CD8-positive, alpha-beta memory T cell (primary cell): ENCODE measurements around the gene PAPOLG. TPM values are rescaled to one million over a fixed set of nuclear protein-coding genes. Genes with fewer than 3 reads are reported as not detected.

Experiments
- CTCF ChIA-PET: fragments of 350-600 bp; sonication (Branson Sonifier 250); formaldehyde crosslinking; loops from one replicate; lab custom pipeline; 2021; ENCODE audit warnings: antibody characterized with exemption; lab: Charles Lee
- POLR2A ChIA-PET: fragments of 350-600 bp; sonication (Branson Sonifier 250); formaldehyde crosslinking; loops from one replicate; lab custom pipeline; 2021; ENCODE audit warnings: antibody characterized with exemption; lab: Charles Lee
- DNase-seq, 5 donors: peaks; one replicate each; pipeline versions ENCODE4 v3.0.0 to v3.0.0-alpha.2; 2020 to 2022; ENCODE audit warnings: mixed read lengths in 1 of 5
- H3K27ac ChIP-seq: one replicate; pipeline ENCODE4 v1.7.0; 2013; ENCODE audit warnings: low read depth, mild to moderate bottlenecking, low read length, moderate library complexity
- H3K27me3 ChIP-seq: 2 replicates; pipeline ENCODE4 v1.7.0; 2013; ENCODE audit warnings: low read length, mild to moderate bottlenecking; ENCODE audit not compliant: insufficient read depth, poor library complexity, severe bottlenecking
- H3K36me3 ChIP-seq: 2 replicates; pipeline ENCODE4 v1.7.0; 2013; ENCODE audit warnings: mild to moderate bottlenecking, low read length, moderate library complexity; ENCODE audit not compliant: insufficient read depth
- H3K4me1 ChIP-seq: 2 replicates; pipeline ENCODE4 v1.7.0; 2013; ENCODE audit warnings: mild to moderate bottlenecking, low read length, moderate library complexity; ENCODE audit not compliant: insufficient read depth
- H3K4me3 ChIP-seq: 2 replicates; pipeline ENCODE4 v1.7.0; 2013; ENCODE audit warnings: mild to moderate bottlenecking, low read length
- H3K9me3 ChIP-seq: 2 replicates; pipeline ENCODE4 v1.7.0; 2013; ENCODE audit warnings: mild to moderate bottlenecking, low read length
- H3K27ac Mint-ChIP-seq, 8 donors: one replicate each; pipeline ENCODE4 v1.8.0; 2020 to 2021; ENCODE audit warnings: mixed read lengths in 8 of 8, mild to moderate bottlenecking in 6 of 8, inconsistent platforms in 3 of 8, moderate library complexity in 3 of 8
- H3K27me3 Mint-ChIP-seq, 2 donors: one replicate each; pipeline ENCODE4 v1.8.0; 2020 to 2021; ENCODE audit warnings: mixed read lengths in 2 of 2, mild to moderate bottlenecking in 1 of 2, moderate library complexity in 1 of 2
- H3K36me3 Mint-ChIP-seq, 3 donors: one replicate each; pipeline ENCODE4 v1.8.0; 2020 to 2021; ENCODE audit warnings: mixed read lengths in 3 of 3, inconsistent platforms in 1 of 3, mild to moderate bottlenecking in 1 of 3
- H3K4me1 Mint-ChIP-seq, 3 donors: one replicate each; pipeline ENCODE4 v1.8.0; 2020 to 2021; ENCODE audit warnings: mixed read lengths in 3 of 3, inconsistent platforms in 1 of 3, mild to moderate bottlenecking in 1 of 3
- H3K4me3 Mint-ChIP-seq, 7 donors: one replicate each; pipeline ENCODE4 v1.8.0; 2020 to 2021; ENCODE audit warnings: mixed read lengths in 7 of 7, mild to moderate bottlenecking in 6 of 7, moderate library complexity in 4 of 7, inconsistent platforms in 2 of 7
- H3K9me3 Mint-ChIP-seq, 5 donors: one replicate each; pipeline ENCODE4 v1.8.0; 2020 to 2022; ENCODE audit warnings: mixed read lengths in 5 of 5, mild to moderate bottlenecking in 3 of 5, moderate library complexity in 2 of 5, inconsistent platforms in 1 of 5
- polyA plus RNA-seq: library from polyadenylated mRNA; unstranded; fragments of 300-500 nt; fragmentation: Illumina TruSeq; gene quantifications from one replicate; pipeline ENCODE4 v1.2.3, GENCODE V29; 2021
- total RNA-seq, 2 experiments: library from RNA; stranded (reverse); gene quantifications; one replicate each; pipeline ENCODE4 v1.2.3, GENCODE V29; 2021

PAPOLG gene
- total and polyA plus RNA-seq, 3 experiments from 2014 or later: 15.0 to 18.9 (median 16.8) TPM

- POLR2A ChIA-PET: no interaction called here
- no peak overlapping the region for H3K27ac ChIP-seq
- H3K4me3 Mint-ChIP-seq: peak overlapping the region in 5 of 7 donors; percentile 23 to 52 (median 36)
- H3K4me3 ChIP-seq: no peak overlapping the region
- peak overlapping the region in 5 of 8 donors; percentile 6 to 80 (median 40) for H3K27ac Mint-ChIP-seq
- CTCF ChIA-PET: no interaction called here
- peaks cover 4 to 6% of the 10 kb centered on the region in 2 donors for H3K27me3 Mint-ChIP-seq
- H3K4me1 Mint-ChIP-seq: peaks cover 16 to 25% (median 17%) of the 10 kb centered on the region in 3 donors
- no peaks in the 10 kb centered on the region for H3K27me3 ChIP-seq
- no peaks in the 10 kb centered on the region for H3K36me3 Mint-ChIP-seq
- no peaks in the 10 kb centered on the region for H3K9me3 ChIP-seq
- H3K9me3 Mint-ChIP-seq: no peaks in the 10 kb centered on the region
- DNase-seq: peak in 1 of 5 donors; percentile 2
- peaks cover 11% of the 10 kb centered on the region for H3K4me1 ChIP-seq
- no peaks in the 10 kb centered on the region for H3K36me3 ChIP-seq
Measured at GRCh38 chr2:60745761-60746160, 10.3 kb upstream of the PAPOLG start.

- CTCF ChIA-PET: interaction anchor here (0.7 to 0.9 kb wide), 2 partner anchors 21 to 37 kb away, joined by 3 read pairs; no protein-coding TSS in a partner anchor
- H3K27ac ChIP-seq: no peak overlapping the region
- Mint-ChIP-seq H3K36me3 (no peaks in the 10 kb centered on the region), H3K4me1 (peaks cover 16 to 25% (median 17%) of the 10 kb centered on the region in 3 donors), H3K27me3 (peaks cover 4 to 6% of the 10 kb centered on the region in 2 donors), H3K27ac (peak overlapping the region in 3 of 8 donors; percentile 26 to 72 (median 67)), H3K9me3 (no peaks in the 10 kb centered on the region), H3K4me3 (peak overlapping the region in 2 of 7 donors; percentile 52)
- no peaks in the 10 kb centered on the region for H3K36me3 ChIP-seq
- no peak for DNase-seq
- no peak overlapping the region for H3K4me3 ChIP-seq
- H3K9me3 ChIP-seq: no peaks in the 10 kb centered on the region
- peaks cover 11% of the 10 kb centered on the region for H3K4me1 ChIP-seq
- no peaks in the 10 kb centered on the region for H3K27me3 ChIP-seq
- POLR2A ChIA-PET: interaction anchor here (0.9 kb wide), 1 partner anchor 11 kb away, joined by 5 read pairs; no protein-coding TSS in a partner anchor
Measured at GRCh38 chr2:60746318-60746717, 9.8 kb upstream of the PAPOLG start.

GRCh38 chr2:60759654-60760053 is 3.6 kb downstream of the PAPOLG start:
- H3K4me3 ChIP-seq: no peak overlapping the region
- POLR2A ChIA-PET: no interaction called here

GRCh38 chr2:60764736-60765534 is 8.9 kb downstream of the PAPOLG start:
- no peak overlapping the region for H3K4me3 ChIP-seq
- H3K27ac ChIP-seq: no peak overlapping the region
- Mint-ChIP-seq H3K27ac (peak overlapping the region in 3 of 8 donors; percentile 10 to 68 (median 45)), H3K9me3 (no peaks in the 10 kb centered on the region), H3K27me3 (no peaks in the 10 kb centered on the region), H3K4me1 (peaks cover 40 to 66% (median 59%) of the 10 kb centered on the region in 3 donors), H3K36me3 (peaks cover 14 to 86% (median 26%) of the 10 kb centered on the region in 3 donors), H3K4me3 (peak overlapping the region in 1 of 7 donors; percentile 10)
- POLR2A ChIA-PET: interaction anchor here (0.9 to 1.4 kb wide), 2 partner anchors 9 kb away, joined by 5 to 7 read pairs; partner anchors contain the start of gene PAPOLG
- H3K9me3 ChIP-seq: no peaks in the 10 kb centered on the region
- CTCF ChIA-PET: interaction anchor here (0.7 kb wide), 1 partner anchor 191 kb away, joined by 3 read pairs; no protein-coding TSS in a partner anchor
- H3K36me3 ChIP-seq: peaks cover 45% of the 10 kb centered on the region
- H3K27me3 ChIP-seq: no peaks in the 10 kb centered on the region
- DNase-seq: no peak
- no peaks in the 10 kb centered on the region for H3K4me1 ChIP-seq

More at GRCh38 chr2:60759654-60760053, 3.6 kb downstream of the PAPOLG start:
- Mint-ChIP-seq H3K4me3 (peak overlapping the region in 1 of 7 donors; percentile 36), H3K4me1 (peaks cover 47 to 69% (median 67%) of the 10 kb centered on the region in 3 donors), H3K27ac (peak overlapping the region in 3 of 8 donors; percentile 4 to 57 (median 12)), H3K9me3 (no peaks in the 10 kb centered on the region), H3K36me3 (peaks cover 10 to 61% (median 12%) of the 10 kb centered on the region in 3 donors), H3K27me3 (no peaks in the 10 kb centered on the region)
- Histone ChIP-seq H3K9me3 (no peaks in the 10 kb centered on the region), H3K36me3 (peaks cover 37% of the 10 kb centered on the region), H3K27me3 (no peaks in the 10 kb centered on the region), H3K4me1 (peaks cover 17% of the 10 kb centered on the region), H3K27ac (no peak overlapping the region)
- CTCF ChIA-PET: interaction anchor here (1.4 kb wide), 1 partner anchor 240 kb away, joined by 4 read pairs; no protein-coding TSS in a partner anchor
- DNase-seq: no peak

- Histone ChIP-seq H3K36me3 (peaks cover 40% of the 10 kb centered on the region), H3K27me3 (no peaks in the 10 kb centered on the region), H3K4me3 (no peak overlapping the region), H3K9me3 (no peaks in the 10 kb centered on the region), H3K27ac (no peak overlapping the region), H3K4me1 (no peaks in the 10 kb centered on the region)
- Mint-ChIP-seq H3K4me1 (peaks cover 33 to 61% (median 50%) of the 10 kb centered on the region in 3 donors), H3K27ac (peak overlapping the region in 7 of 8 donors; percentile 23 to 85 (median 75)), H3K4me3 (no peak overlapping the region), H3K27me3 (no peaks in the 10 kb centered on the region), H3K9me3 (no peaks in the 10 kb centered on the region), H3K36me3 (peaks cover 8 to 84% (median 23%) of the 10 kb centered on the region in 3 donors)
- POLR2A ChIA-PET: interaction anchor here (1.4 kb wide), 1 partner anchor 10 kb away, joined by 5 read pairs; the partner anchor contains the start of gene PAPOLG
- CTCF ChIA-PET: interaction anchor here (1.1 kb wide), 1 partner anchor 232 kb away, joined by 3 read pairs; no protein-coding TSS in a partner anchor
- DNase-seq: no peak
Measured at GRCh38 chr2:60766283-60766682, 10.2 kb downstream of the PAPOLG start.

GRCh38 chr2:60771508-60771907 is 15.4 kb downstream of the PAPOLG start:
- Histone ChIP-seq H3K36me3 (peaks cover 30% of the 10 kb centered on the region), H3K9me3 (no peaks in the 10 kb centered on the region), H3K27me3 (no peaks in the 10 kb centered on the region), H3K4me3 (no peak overlapping the region), H3K27ac (no peak overlapping the region), H3K4me1 (no peaks in the 10 kb centered on the region)
- Mint-ChIP-seq H3K4me1 (peaks cover 19 to 32% (median 19%) of the 10 kb centered on the region in 3 donors), H3K4me3 (no peak overlapping the region), H3K36me3 (peaks cover 4 to 89% (median 33%) of the 10 kb centered on the region in 3 donors), H3K27me3 (no peaks in the 10 kb centered on the region), H3K9me3 (no peaks in the 10 kb centered on the region), H3K27ac (peak overlapping the region in 1 of 8 donors; percentile 47)
- no peak for DNase-seq
- ChIA-PET CTCF (interaction anchor here (0.9 kb wide), 1 partner anchor 17 kb away, joined by 3 read pairs; no protein-coding TSS in a partner anchor), POLR2A (no interaction called here)

GRCh38 chr2:60775048-60775639 is 19.1 kb downstream of the PAPOLG start:
- Histone ChIP-seq H3K4me3 (no peak overlapping the region), H3K27ac (no peak overlapping the region), H3K27me3 (no peaks in the 10 kb centered on the region), H3K36me3 (peaks cover 30% of the 10 kb centered on the region), H3K9me3 (no peaks in the 10 kb centered on the region), H3K4me1 (no peaks in the 10 kb centered on the region)
- Mint-ChIP-seq H3K9me3 (no peaks in the 10 kb centered on the region), H3K4me3 (no peak overlapping the region), H3K27ac (peak overlapping the region in 1 of 8 donors; percentile 12), H3K27me3 (no peaks in the 10 kb centered on the region), H3K4me1 (peaks cover under 1 to 5% (median under 1%) of the 10 kb centered on the region in 3 donors), H3K36me3 (peaks cover 4 to 88% (median 28%) of the 10 kb centered on the region in 3 donors)
- ChIA-PET POLR2A (no interaction called here), CTCF (interaction anchor here (1.3 kb wide), 1 partner anchor 30 kb away, joined by 3 read pairs; no protein-coding TSS in a partner anchor)
- no peak for DNase-seq
